MCF 10A (cell line): ENCODE data around the gene DMRTA2. TPM values are rescaled to one million over a fixed set of nuclear protein-coding genes. Genes with fewer than 3 reads are reported as not detected.

Experiments
- BruUV-seq: library from RNA; stranded (reverse); fragments of 400-500 nt; replicated peaks from 2 replicates; lab custom pipeline; 2021; lab: Mats Ljungman, UMichigan
- CTCF ChIA-PET: fragments of 300-600 bp; sonication (Branson Sonifier 250); formaldehyde crosslinking; extraction: SDS; loops from one replicate; lab custom pipeline; 2021; ENCODE audit warnings: antibody characterized with exemption, inconsistent platforms; lab: Yijun Ruan, JAX
- POLR2A ChIA-PET: fragments of 300-600, 350-650 bp; sonication (Branson Sonifier 250); formaldehyde crosslinking; extraction: SDS; loops from one replicate; lab custom pipeline; 2020; ENCODE audit warnings: antibody characterized with exemption, inconsistent platforms; lab: Yijun Ruan, JAX
- DNase-seq: peaks from one replicate; pipeline ENCODE4 v3.0.0-alpha.2; 2018; ENCODE audit not compliant: unreplicated experiment
- H3K27ac Mint-ChIP-seq: one replicate; pipeline ENCODE4 v1.8.0; 2022; ENCODE audit warnings: mild to moderate bottlenecking, low read depth, mixed read lengths; ENCODE audit not compliant: unreplicated experiment
- H3K27me3 Mint-ChIP-seq: one replicate; pipeline ENCODE4 v1.8.0; 2022; ENCODE audit warnings: mixed read lengths; ENCODE audit not compliant: insufficient read depth, unreplicated experiment
- H3K36me3 Mint-ChIP-seq: one replicate; pipeline ENCODE4 v1.8.0; 2022; ENCODE audit warnings: mild to moderate bottlenecking, moderate library complexity, mixed read lengths; ENCODE audit not compliant: insufficient read depth, unreplicated experiment
- H3K4me1 Mint-ChIP-seq: one replicate; pipeline ENCODE4 v1.8.0; 2022; ENCODE audit warnings: mixed read lengths; ENCODE audit not compliant: insufficient read depth, unreplicated experiment
- H3K4me3 Mint-ChIP-seq: one replicate; pipeline ENCODE4 v1.8.0; 2022; ENCODE audit warnings: mild to moderate bottlenecking, moderate library complexity, mixed read lengths; ENCODE audit not compliant: unreplicated experiment
- H3K9me3 Mint-ChIP-seq: one replicate; pipeline ENCODE4 v1.8.0; 2022; ENCODE audit warnings: mixed read lengths; ENCODE audit not compliant: unreplicated experiment
- CTCF ChIP-seq: fragments of 200-600 bp; IDR thresholded peaks from one replicate; pipeline ENCODE4 v1.8.0; 2022; ENCODE audit warnings: antibody characterized with exemption, mild to moderate bottlenecking; ENCODE audit not compliant: unreplicated experiment
- intact Hi-C: fragments of 100-400 bp; cut with micrococcal nuclease; formaldehyde crosslinking; loops from 2 replicates; pipeline ENCODE4 v1.14.1; 2022
- total RNA-seq: library from RNA; stranded (reverse); gene quantifications from 2 replicates; pipeline ENCODE4 v1.2.3, GENCODE V29; 2022

The DMRTA2 gene
- total RNA-seq, 1 experiment from 2014 or later = not detected

DNA sequence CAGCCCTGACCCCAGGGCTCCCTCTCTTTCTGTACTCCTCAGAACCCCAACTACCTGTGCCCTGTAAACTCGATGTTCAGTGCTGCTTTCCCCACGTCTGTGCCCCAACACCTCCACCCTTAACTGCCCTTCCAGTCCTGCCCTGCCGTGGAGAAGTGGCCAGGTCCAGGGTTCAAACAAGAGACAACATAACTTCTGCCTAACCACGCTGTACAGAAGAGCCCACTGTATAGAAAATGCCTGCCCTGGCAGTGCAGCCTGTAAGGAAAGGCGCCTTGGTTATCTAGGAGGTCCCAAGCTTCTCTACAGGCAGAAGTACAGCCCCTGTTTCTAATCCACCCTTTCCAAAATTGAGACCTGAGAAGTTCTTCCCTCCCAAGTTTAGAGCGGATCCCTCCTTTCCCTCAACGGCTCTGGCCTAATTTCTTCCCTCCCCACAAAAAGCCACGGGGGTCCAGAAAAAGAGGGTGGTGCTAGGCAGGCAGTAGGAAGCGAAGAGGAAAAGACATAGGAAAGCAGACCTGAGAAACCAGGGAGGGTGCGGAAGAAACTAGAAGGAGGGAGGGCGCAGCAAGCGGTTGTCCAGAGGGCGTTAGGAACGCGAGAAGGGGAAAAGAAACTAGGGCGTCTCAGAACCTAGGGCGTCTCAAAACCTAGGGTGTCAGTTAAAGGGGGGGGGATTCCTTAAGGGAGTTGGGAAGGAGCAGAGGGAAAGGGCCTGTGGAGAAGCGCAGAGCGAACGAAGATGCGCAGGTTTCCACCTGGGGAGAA lies 3.2 kb downstream of the DMRTA2 start:
- CTCF ChIA-PET = interaction anchor here (0.7 kb wide), 1 partner anchor 10 kb away, joined by 4 read pairs; no protein-coding TSS in a partner anchor
- no peaks in the 10 kb centered on the region for H3K27me3 Mint-ChIP-seq
- H3K4me1 Mint-ChIP-seq = no peaks in the 10 kb centered on the region
- no peak for TF ChIP-seq CTCF
- DNase-seq = no peak
- H3K9me3 Mint-ChIP-seq = peaks cover 22% of the 10 kb centered on the region
- intact Hi-C loops = no loop called here
- H3K4me3 Mint-ChIP-seq = no peak overlapping the region
- BruUV-seq = no TSS peak
- peaks cover 7% of the 10 kb centered on the region for H3K36me3 Mint-ChIP-seq
- H3K27ac Mint-ChIP-seq = no peak overlapping the region
- POLR2A ChIA-PET = no interaction called here

DNA sequence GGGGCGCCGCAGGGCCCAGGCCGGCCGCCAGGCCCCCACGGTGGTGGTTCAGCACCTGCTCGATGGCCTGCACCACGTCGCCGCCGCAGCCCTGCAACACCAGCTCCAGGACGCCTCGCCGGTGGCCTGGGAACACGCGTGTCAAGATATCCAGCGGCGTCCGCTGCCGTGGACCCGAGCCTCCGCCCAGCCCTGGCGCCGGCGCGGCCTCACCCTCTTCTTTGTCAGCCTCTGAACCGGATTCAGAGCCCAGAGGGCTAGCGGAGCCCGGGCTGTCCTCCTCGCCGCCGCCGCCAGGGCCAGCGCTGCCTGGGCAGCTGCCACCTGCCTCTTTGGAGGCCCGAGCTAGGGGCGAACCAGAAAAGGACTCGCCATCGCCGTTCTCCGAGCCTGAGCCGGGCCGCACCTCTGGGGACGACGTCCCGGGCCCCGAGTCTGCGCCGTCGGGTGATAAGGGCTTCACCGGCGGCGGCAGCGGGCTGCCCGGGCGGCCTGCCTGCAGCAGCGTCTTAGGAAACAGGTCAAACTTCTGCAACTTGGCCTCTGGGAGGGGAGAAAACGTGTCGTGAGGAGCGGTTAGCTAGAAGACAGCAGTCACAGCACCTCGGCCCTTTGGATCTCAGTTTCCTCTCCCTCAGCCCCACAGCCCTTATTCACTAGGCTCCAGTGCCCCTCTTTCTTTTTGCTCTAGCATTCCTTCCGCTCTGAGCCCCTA lies 3.9 kb downstream of the DMRTA2 start:
- TF ChIP-seq CTCF = no peak

DNA sequence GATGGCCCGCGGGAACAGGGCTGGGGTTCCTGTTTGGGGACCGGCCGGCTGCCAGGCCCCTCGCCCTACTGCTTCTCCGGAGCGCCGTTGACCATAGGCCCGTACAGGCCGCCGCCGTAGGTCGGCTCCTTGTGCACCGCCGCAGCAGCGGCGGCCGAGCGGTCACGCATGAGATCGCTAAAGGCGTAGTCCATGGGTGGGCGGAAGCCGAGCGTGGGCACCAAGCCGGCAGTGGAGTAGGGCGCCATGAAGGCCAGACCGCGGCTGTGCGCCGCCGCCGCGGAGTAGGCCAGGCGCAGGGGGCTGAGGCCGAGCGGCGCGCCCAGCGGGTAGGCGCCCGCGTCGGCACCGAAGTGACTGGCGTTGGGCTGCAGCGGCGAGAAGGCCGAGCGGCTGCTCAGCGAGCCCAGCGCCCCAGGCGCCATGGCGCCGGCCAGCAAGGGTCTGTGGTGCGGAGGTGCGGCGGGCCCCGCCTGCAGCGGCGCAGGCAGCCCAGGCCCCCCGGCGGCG lies 4.6 kb downstream of the DMRTA2 start:
- no TSS peak for BruUV-seq
- no peak for DNase-seq
- no peak overlapping the region for H3K4me3 Mint-ChIP-seq
- H3K9me3 Mint-ChIP-seq = peaks cover 22% of the 10 kb centered on the region
- H3K27me3 Mint-ChIP-seq = no peaks in the 10 kb centered on the region
- no peak overlapping the region for H3K27ac Mint-ChIP-seq
- intact Hi-C loops = no loop called here
- TF ChIP-seq CTCF = no peak
- CTCF ChIA-PET = interaction anchor here (0.7 kb wide), 1 partner anchor 317 kb away, joined by 3 read pairs; no protein-coding TSS in a partner anchor
- POLR2A ChIA-PET = interaction anchor here (0.7 kb wide), 1 partner anchor 151 kb away, joined by 3 read pairs; no protein-coding TSS in a partner anchor
- peaks cover 7% of the 10 kb centered on the region for H3K36me3 Mint-ChIP-seq
- no peaks in the 10 kb centered on the region for H3K4me1 Mint-ChIP-seq

More for the DNA sequence above, 3.9 kb downstream of the DMRTA2 start:
- POLR2A ChIA-PET = no interaction called here
- peaks cover 22% of the 10 kb centered on the region for H3K9me3 Mint-ChIP-seq
- H3K36me3 Mint-ChIP-seq = peaks cover 7% of the 10 kb centered on the region
- intact Hi-C loops = no loop called here
- H3K27ac Mint-ChIP-seq = no peak overlapping the region
- no peak for DNase-seq
- no TSS peak for BruUV-seq
- H3K27me3 Mint-ChIP-seq = no peaks in the 10 kb centered on the region
- CTCF ChIA-PET = interaction anchor here (0.7 kb wide), 1 partner anchor 9 kb away, joined by 4 read pairs; no protein-coding TSS in a partner anchor
- no peaks in the 10 kb centered on the region for H3K4me1 Mint-ChIP-seq
- no peak overlapping the region for H3K4me3 Mint-ChIP-seq
